Measurements from ENCODE around the gene ANKRD55. TPM values are rescaled to one million over a fixed set of nuclear protein-coding genes. Genes with fewer than 3 reads are reported as not detected.
A peak's percentile ranks its signal among the peaks of the same experiment; 100 is the strongest.

ANKRD55 gene
- total RNA-seq, 1 donor from 2014 or later: 0.79 TPM

DNA sequence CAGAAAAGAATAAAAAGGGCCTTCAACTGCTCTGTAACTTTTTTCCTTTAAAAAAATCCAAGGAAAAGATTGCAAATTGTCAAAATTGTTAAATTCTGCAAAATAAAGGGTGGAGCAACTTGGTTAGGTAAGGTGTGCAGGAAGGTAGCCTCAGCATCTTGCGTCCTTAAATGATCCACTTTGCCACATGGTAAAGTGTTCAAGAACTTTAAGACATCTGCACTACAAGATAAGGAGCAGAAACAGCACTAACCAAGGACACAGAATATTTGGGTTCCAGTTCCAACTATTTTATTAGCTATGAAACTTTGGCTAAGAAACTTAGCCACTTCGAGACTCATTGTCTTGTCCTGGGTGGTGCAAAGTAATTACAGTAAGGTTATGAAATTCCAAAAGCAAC lies 53.7 kb downstream of the ANKRD55 start:
- peaks cover 6% of the 10 kb centered on the region for H3K9me3 Mint-ChIP-seq
- peaks cover 6% of the 10 kb centered on the region for H3K27me3 Mint-ChIP-seq
- intact Hi-C loops (cut with micrococcal nuclease): no loop called here
- peaks cover 6% of the 10 kb centered on the region for H3K4me1 Mint-ChIP-seq
- no peaks in the 10 kb centered on the region for H3K36me3 Mint-ChIP-seq (ENCODE audit: low read depth)
- H3K27ac Mint-ChIP-seq: no peak overlapping the region
- no peak for DNase-seq
- H3K4me3 Mint-ChIP-seq: no peak overlapping the region

DNA sequence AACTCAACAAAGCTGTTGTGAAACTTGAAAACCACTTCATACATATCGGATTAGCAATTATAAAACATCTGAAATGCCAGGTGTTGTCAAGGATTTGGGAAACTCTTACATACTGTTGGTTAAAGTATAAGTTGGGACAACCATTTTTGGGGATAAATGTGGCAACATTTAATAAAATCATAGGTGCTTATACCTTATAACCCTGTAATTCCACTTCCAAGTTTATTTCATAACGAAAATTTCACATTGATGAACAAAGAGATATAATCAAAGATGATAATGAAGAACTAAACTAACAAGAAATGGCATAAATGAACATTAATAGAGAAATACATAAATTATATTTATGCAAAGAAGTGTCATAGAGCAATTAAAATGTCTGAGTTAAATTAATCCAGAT lies 54.3 kb downstream of the ANKRD55 start:
- intact Hi-C loops (cut with micrococcal nuclease): no loop called here
- H3K4me1 Mint-ChIP-seq: peaks cover 5% of the 10 kb centered on the region

DNA sequence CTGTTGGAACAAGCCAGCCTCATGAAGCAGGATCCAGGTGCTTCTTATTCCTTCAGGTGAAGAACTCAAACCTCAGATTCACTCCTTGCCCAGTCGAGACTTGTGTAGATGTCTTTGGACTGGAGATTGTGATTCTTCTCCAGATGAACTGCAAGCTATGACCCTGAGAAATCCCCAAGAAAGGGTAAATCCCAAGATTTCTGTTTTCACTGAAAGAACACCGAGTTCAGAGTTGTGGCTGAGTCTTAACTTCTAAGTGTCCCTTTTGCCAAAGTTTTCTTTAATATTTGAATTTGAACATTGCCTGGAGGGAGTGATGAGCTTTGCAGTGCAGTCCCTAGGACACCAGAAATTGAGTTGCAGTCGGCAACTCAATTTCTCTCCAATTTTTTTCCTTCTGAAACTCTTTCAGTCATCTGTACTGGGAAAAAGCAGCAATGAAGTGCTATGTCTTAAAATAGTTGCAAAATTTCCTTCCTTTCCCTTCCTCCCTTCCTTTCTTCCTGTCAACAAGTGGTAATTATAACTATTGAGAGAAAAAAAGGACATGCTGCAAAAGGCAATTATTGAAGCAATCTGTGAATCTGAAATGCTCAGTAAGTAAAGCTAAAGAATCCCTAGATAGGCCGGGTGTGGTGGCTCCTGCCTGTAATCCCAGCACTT lies 56.1 kb downstream of the ANKRD55 start:
- H3K4me1 Mint-ChIP-seq: peaks cover 10% of the 10 kb centered on the region
- intact Hi-C loops (cut with micrococcal nuclease): no loop called here
- H3K36me3 Mint-ChIP-seq (ENCODE audit: low read depth): no peaks in the 10 kb centered on the region
- H3K4me3 Mint-ChIP-seq: no peak overlapping the region
- H3K27me3 Mint-ChIP-seq: peaks cover 6% of the 10 kb centered on the region
- no peak for DNase-seq
- H3K27ac Mint-ChIP-seq: no peak overlapping the region
- peaks cover 6% of the 10 kb centered on the region for H3K9me3 Mint-ChIP-seq

More for the DNA sequence above, 54.3 kb downstream of the ANKRD55 start:
- H3K36me3 Mint-ChIP-seq (ENCODE audit: low read depth): no peaks in the 10 kb centered on the region
- no peak overlapping the region for H3K27ac Mint-ChIP-seq
- peaks cover 6% of the 10 kb centered on the region for H3K27me3 Mint-ChIP-seq
- H3K9me3 Mint-ChIP-seq: peaks cover 6% of the 10 kb centered on the region
- DNase-seq: no peak
- no peak overlapping the region for H3K4me3 Mint-ChIP-seq

DNA sequence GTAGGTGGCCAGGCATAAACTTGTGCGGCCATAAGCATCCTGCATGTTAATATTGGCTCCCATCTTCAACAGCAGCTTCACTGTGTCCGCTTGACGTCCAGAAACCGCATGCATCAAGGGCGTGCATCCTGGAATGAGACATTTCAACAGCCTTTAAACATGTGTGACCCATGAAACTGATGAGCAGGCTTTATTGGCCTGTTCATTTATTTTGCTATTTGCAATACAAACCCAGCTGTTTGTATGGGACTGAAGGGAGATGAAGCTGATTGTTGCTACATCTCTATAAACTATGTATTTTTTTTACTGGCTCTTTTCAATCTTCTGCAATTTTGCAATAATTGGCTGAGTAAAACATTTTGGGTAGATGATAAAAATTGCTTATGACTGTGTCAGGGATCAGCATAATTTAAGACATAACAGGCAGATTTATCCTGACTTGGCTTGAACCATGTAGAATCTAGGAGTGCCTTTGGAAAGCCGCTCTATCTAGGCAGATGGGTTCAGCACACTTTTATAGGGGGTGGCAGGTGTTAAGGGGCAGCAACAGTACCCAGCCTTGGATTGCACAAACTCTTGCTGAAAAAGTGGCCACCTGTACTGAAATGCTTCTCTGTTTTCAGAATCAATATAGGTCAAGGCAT lies 56.9 kb downstream of the ANKRD55 start:
- H3K27me3 Mint-ChIP-seq: peaks cover 6% of the 10 kb centered on the region
- intact Hi-C loops (cut with micrococcal nuclease): no loop called here
- H3K4me1 Mint-ChIP-seq: peaks cover 12% of the 10 kb centered on the region

DNA sequence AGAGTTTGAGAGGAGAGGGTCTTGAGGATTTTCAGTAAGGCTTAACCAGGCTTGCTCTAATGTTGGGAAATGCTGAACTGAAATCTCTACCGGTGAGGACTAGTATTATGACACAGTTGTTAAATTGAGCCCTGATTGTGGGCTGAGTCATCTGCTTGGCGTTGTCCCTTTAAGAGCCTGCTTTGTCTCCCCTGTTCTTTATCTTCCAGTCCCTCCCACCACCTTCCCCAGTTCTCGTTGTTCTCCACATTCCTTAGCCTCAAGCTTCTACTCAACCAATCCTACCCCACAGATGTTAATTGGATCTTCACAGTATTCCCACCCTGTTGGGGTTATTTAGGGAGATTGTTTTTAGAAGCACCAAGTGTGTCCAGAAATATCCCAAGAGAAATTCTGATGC lies 57.6 kb downstream of the ANKRD55 start:
- no peak overlapping the region for H3K4me3 Mint-ChIP-seq
- H3K36me3 Mint-ChIP-seq (ENCODE audit: low read depth): no peaks in the 10 kb centered on the region
- peaks cover 6% of the 10 kb centered on the region for H3K9me3 Mint-ChIP-seq
- H3K27ac Mint-ChIP-seq: no peak overlapping the region
- peaks cover 12% of the 10 kb centered on the region for H3K4me1 Mint-ChIP-seq
- no peak for DNase-seq
- intact Hi-C loops (cut with micrococcal nuclease): no loop called here
- H3K27me3 Mint-ChIP-seq: peaks cover 6% of the 10 kb centered on the region

More for the DNA sequence above, 56.9 kb downstream of the ANKRD55 start:
- no peak overlapping the region for H3K4me3 Mint-ChIP-seq
- H3K36me3 Mint-ChIP-seq (ENCODE audit: low read depth): no peaks in the 10 kb centered on the region
- peaks cover 6% of the 10 kb centered on the region for H3K9me3 Mint-ChIP-seq
- DNase-seq: no peak
- H3K27ac Mint-ChIP-seq: no peak overlapping the region

DNA sequence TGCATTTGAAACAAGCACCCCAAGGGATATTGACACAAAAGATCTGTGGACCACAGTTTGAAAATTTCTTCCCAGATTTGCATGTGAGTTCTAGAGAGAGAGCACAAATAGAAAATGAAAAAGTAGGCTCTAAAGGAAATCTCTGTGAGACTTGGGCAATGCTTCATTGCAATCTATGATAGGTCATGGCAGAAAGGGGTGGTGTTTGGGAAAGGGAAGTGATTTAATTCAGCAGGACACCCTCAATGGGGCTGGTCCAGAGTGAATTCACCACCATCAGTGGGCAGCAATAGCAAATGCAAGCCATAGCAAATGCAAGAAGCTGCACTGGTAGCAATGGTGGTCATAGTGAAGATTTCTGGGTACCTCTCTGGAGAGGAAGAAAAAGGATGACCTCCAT lies 58.1 kb downstream of the ANKRD55 start:
- intact Hi-C loops (cut with micrococcal nuclease): no loop called here
- H3K27me3 Mint-ChIP-seq: peaks cover 6% of the 10 kb centered on the region
- no peak overlapping the region for H3K4me3 Mint-ChIP-seq

DNA sequence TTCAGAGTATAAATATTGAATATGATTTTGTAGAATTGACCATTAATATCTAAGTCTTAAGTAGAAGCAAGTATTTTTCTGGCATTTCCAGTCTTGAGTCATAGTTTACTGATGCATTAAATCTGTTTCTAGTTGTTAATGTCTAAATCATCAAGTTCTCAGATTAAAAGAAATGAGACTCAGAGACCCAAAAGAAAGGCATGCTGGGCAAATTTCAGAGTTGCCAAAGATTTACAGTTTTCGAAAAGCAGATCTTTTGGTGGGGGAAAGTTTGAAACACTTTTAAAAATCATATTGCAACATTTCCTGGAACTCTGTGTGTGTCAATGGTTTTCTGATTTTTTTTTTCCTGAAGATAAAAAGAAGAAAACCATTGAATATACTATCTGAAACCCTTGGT lies 60.9 kb downstream of the ANKRD55 start:
- intact Hi-C loops (cut with micrococcal nuclease): no loop called here
- H3K4me3 Mint-ChIP-seq: no peak overlapping the region
- H3K27me3 Mint-ChIP-seq: peaks cover 3% of the 10 kb centered on the region
- no peaks in the 10 kb centered on the region for H3K36me3 Mint-ChIP-seq (ENCODE audit: low read depth)
- H3K4me1 Mint-ChIP-seq: peaks cover 24% of the 10 kb centered on the region
- DNase-seq: no peak
- peaks cover 6% of the 10 kb centered on the region for H3K9me3 Mint-ChIP-seq
- no peak overlapping the region for H3K27ac Mint-ChIP-seq

More for the DNA sequence above, 58.1 kb downstream of the ANKRD55 start:
- H3K9me3 Mint-ChIP-seq: peaks cover 6% of the 10 kb centered on the region
- peaks cover 12% of the 10 kb centered on the region for H3K4me1 Mint-ChIP-seq
- DNase-seq: no peak
- no peak overlapping the region for H3K27ac Mint-ChIP-seq
- no peaks in the 10 kb centered on the region for H3K36me3 Mint-ChIP-seq (ENCODE audit: low read depth)

DNA sequence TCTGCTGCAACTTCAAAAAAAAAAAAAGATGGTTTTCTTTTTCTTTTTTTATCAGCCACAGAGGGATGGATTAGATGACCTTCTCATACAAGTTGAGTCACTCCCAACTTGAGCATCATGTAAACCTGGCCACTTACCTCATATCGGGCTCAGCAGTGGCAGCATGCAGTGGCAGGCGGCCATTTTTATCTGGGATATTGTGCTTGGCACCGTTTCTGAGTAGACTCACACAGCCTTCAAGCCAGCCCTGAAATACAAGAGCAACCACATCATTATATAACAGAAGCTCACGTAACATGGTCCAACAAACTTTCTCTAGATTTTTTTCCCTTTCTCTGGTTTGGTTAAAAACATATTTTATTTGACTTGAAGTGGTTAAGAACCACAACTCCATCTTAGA lies 62.6 kb downstream of the ANKRD55 start:
- no peaks in the 10 kb centered on the region for H3K9me3 Mint-ChIP-seq
- H3K27me3 Mint-ChIP-seq: no peaks in the 10 kb centered on the region
- DNase-seq: no peak
- intact Hi-C loops (cut with micrococcal nuclease): no loop called here
- no peak overlapping the region for H3K4me3 Mint-ChIP-seq
- no peak overlapping the region for H3K27ac Mint-ChIP-seq
- H3K36me3 Mint-ChIP-seq (ENCODE audit: low read depth): no peaks in the 10 kb centered on the region
- H3K4me1 Mint-ChIP-seq: peaks cover 29% of the 10 kb centered on the region

DNA sequence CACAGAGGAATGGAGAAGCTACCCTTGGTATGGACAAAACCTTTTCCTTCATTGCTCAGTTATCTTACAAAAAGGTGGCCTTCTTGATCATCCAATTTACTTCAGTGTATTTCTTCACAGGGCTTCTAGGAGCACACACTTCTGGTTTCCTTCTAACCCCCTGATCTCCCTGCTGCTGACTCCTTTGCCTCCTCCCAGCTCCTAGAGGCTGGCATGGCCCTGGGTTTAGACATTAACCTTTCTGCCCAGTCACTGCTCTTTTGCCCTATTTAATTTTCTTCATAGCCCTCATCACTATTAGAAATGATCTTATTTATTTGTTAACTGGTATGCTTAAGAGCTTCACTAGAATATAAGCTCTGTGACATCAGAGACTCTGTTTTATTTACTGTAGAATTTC lies 63.2 kb downstream of the ANKRD55 start:
- DNase-seq: no peak
- no peaks in the 10 kb centered on the region for H3K36me3 Mint-ChIP-seq (ENCODE audit: low read depth)
- no peaks in the 10 kb centered on the region for H3K9me3 Mint-ChIP-seq
- H3K27ac Mint-ChIP-seq: no peak overlapping the region
- H3K27me3 Mint-ChIP-seq: no peaks in the 10 kb centered on the region
- H3K4me1 Mint-ChIP-seq: peaks cover 29% of the 10 kb centered on the region
- intact Hi-C loops (cut with micrococcal nuclease): loop anchor here (5.0 kb wide), 1 partner anchor 32 kb away; no protein-coding TSS in a partner anchor
- no peak overlapping the region for H3K4me3 Mint-ChIP-seq

DNA sequence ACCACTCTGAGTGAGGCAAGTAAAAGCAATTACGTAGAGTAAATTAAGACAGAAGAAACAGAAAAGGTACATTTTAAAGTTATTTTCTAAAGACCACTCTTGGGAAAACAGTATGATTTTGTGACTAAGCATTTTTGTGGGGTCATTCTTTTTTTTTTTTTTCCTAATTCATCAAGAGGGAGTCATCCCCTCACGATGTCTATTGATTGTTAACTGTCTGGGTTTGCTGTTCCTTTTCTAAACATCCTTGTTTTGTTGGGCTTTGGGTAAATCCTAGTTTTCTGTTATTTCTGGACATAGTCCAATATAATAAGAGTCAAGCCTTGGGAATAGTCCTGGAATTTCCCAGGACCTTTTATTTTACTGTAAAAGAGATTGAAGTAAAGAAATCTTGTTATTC lies 63.8 kb downstream of the ANKRD55 start:
- no peak overlapping the region for H3K27ac Mint-ChIP-seq
- H3K36me3 Mint-ChIP-seq (ENCODE audit: low read depth): no peaks in the 10 kb centered on the region
- intact Hi-C loops (cut with micrococcal nuclease): loop anchor here (5.0 kb wide), 1 partner anchor 33 kb away; no protein-coding TSS in a partner anchor
- H3K4me3 Mint-ChIP-seq: no peak overlapping the region
- DNase-seq: no peak
- H3K9me3 Mint-ChIP-seq: no peaks in the 10 kb centered on the region
- H3K27me3 Mint-ChIP-seq: no peaks in the 10 kb centered on the region
- peaks cover 29% of the 10 kb centered on the region for H3K4me1 Mint-ChIP-seq

DNA sequence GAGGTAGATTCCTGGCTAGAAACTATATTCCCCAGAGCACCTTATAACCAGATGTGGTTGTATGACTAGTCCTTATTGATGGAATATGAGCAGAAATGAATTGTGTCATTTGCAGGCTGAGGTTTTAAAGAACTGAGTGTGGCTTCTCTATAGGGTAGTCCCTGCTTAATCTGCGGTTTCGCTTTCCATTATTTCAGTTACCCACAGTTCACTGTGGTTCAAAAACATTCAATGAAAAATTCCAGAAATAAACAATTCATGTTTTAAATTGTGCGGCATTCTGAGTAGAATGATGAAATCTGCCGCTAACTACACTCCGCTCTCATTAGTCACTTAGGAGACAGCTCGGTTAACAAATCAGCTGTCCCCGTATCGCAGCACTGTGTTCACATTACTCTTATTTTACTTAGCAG lies 65.1 kb downstream of the ANKRD55 start:
- Mint-ChIP-seq H3K4me1 (peaks cover 36% of the 10 kb centered on the region), H3K4me3 (no peak overlapping the region)

DNA sequence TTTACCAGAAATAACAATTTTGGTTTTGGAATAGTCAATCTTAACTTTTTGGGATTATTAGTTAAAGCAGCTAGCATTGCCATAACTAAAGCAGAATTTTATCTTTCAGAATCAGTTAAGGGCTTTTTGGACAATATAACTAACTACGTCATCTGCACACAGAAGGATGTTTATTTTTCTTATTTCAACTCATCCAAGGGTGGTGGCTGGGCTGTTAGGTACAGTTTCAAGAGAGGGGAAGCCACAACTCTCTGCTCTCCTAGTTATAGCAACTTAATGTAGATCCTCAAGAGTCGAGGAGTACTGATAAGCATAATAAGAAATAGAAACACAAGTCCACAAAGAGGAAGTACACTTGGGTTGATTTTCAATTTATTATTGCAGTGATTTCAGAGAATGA lies 65.6 kb downstream of the ANKRD55 start:
- Mint-ChIP-seq H3K27me3 (no peaks in the 10 kb centered on the region), H3K9me3 (no peaks in the 10 kb centered on the region), H3K4me3 (no peak overlapping the region), H3K27ac (peak overlapping the region; percentile 30), H3K36me3 (ENCODE audit: low read depth) (no peaks in the 10 kb centered on the region), H3K4me1 (peaks cover 32% of the 10 kb centered on the region)
- intact Hi-C loops (cut with micrococcal nuclease): loop anchor here (5.0 kb wide), 1 partner anchor 35 kb away; no protein-coding TSS in a partner anchor
- no peak for DNase-seq

More for the DNA sequence above, 65.1 kb downstream of the ANKRD55 start:
- H3K27ac Mint-ChIP-seq: peak overlapping the region; percentile 30
- no peak for DNase-seq
- no peaks in the 10 kb centered on the region for H3K27me3 Mint-ChIP-seq
- no peaks in the 10 kb centered on the region for H3K9me3 Mint-ChIP-seq
- H3K36me3 Mint-ChIP-seq (ENCODE audit: low read depth): no peaks in the 10 kb centered on the region
- intact Hi-C loops (cut with micrococcal nuclease): loop anchor here (5.0 kb wide), 1 partner anchor 34 kb away; no protein-coding TSS in a partner anchor

DNA sequence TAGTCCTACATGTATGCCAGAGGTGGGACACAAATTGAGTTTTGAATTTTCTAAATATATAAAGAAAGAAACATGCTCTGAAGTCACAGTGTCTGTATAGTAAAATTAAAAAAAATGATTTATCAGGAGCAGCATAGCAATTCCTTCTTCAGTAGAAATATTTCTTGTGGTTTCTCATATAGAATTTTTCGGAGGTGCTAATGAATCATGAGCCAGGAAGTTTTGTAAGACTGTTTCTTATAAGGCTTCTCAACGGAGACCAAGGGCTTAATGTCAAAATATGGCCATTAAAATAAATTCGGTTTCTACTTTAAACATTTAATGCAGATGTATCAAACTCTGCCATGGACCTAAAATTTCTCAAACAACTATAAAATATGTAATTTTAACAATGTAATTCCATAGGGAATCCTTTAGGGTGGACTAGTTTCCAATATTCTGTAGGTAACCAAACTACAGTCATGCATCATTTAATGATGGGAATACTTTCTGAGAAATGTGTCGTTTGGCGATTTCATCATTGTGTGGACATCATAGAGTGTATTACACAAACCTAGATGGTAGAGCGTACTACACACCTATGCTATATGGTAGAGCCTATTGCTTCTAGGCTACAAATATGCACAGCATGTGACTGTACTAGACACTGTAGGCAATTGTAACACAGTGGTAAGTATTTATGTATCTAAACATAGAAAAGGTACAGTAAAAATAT lies 66.3 kb downstream of the ANKRD55 start:
- intact Hi-C loops (cut with micrococcal nuclease): loop anchor here (5.0 kb wide), 1 partner anchor 35 kb away; no protein-coding TSS in a partner anchor
- Mint-ChIP-seq H3K4me3 (no peak overlapping the region), H3K9me3 (no peaks in the 10 kb centered on the region), H3K27me3 (no peaks in the 10 kb centered on the region), H3K27ac (no peak overlapping the region), H3K4me1 (peaks cover 29% of the 10 kb centered on the region), H3K36me3 (ENCODE audit: low read depth) (no peaks in the 10 kb centered on the region)
- no peak for DNase-seq

DNA sequence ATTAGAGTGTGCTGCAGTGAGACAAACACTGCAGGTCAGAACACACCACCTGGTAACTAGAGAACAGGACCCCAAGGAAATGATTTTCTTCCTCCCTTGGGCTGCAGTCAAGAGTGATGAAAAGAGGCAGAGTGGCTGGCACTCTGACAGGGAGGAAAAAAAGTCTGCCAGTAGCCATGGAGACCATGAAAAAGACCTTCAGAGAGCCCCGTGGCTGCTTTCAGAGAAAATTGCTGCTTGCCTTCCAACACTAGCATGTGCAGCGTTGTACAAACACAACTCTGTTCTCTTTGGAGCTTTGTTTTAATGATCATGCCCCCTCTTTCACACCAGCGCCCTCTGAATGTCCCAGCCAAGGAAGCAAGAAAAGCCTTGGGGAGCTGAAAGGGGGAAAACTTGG lies 68.8 kb downstream of the ANKRD55 start:
- no peaks in the 10 kb centered on the region for H3K9me3 Mint-ChIP-seq
- intact Hi-C loops (cut with micrococcal nuclease): no loop called here
- peak overlapping the region; percentile 5 for H3K27ac Mint-ChIP-seq
- H3K4me3 Mint-ChIP-seq: no peak overlapping the region
- peaks cover 50% of the 10 kb centered on the region for H3K4me1 Mint-ChIP-seq
- DNase-seq: no peak
- H3K27me3 Mint-ChIP-seq: no peaks in the 10 kb centered on the region
- H3K36me3 Mint-ChIP-seq (ENCODE audit: low read depth): no peaks in the 10 kb centered on the region
